Naive B cell (primary cell): ENCODE results near the gene FUT7. TPM values are rescaled to one million over a fixed set of nuclear protein-coding genes. Genes with fewer than 3 reads are reported as not detected.
A peak's percentile ranks its signal among the peaks of the same experiment; 100 is the strongest.

Experiments used
- ATAC-seq, 2 donors: fragments of 150-1000 bp; cut with Tn5 transposase; 2 replicates each; pipeline ENCODE4 v1.10.0; 2021; ENCODE audit warnings: low read depth in 2 of 2, mild to moderate bottlenecking in 2 of 2, moderate library complexity in 2 of 2
- DNase-seq: peaks from one replicate; pipeline ENCODE4 v3.0.0; 2022
- H3K27ac Mint-ChIP-seq, 6 donors: one replicate each; pipeline ENCODE4 v1.8.0; 2020 to 2022; ENCODE audit warnings: mild to moderate bottlenecking in 6 of 6, mixed read lengths in 6 of 6, moderate library complexity in 5 of 6, inconsistent platforms in 2 of 6
- H3K27me3 Mint-ChIP-seq, 3 donors: one replicate each; pipeline ENCODE4 v1.8.0; 2021 to 2022; ENCODE audit warnings: mixed read lengths in 3 of 3, mild to moderate bottlenecking in 1 of 3
- H3K36me3 Mint-ChIP-seq, 2 donors: one replicate each; pipeline ENCODE4 v1.8.0; 2020 to 2022; ENCODE audit warnings: mixed read lengths in 2 of 2, inconsistent platforms in 1 of 2, mild to moderate bottlenecking in 1 of 2
- H3K4me1 Mint-ChIP-seq, 3 donors: one replicate each; pipeline ENCODE4 v1.8.0; 2020 to 2022; ENCODE audit warnings: mixed read lengths in 3 of 3, inconsistent platforms in 1 of 3, mild to moderate bottlenecking in 1 of 3, moderate library complexity in 1 of 3
- H3K4me3 Mint-ChIP-seq, 8 donors: one replicate each; pipeline ENCODE4 v1.8.0; 2020 to 2022; ENCODE audit warnings: mild to moderate bottlenecking in 8 of 8, mixed read lengths in 8 of 8, moderate library complexity in 8 of 8, inconsistent platforms in 2 of 8
- H3K9me3 Mint-ChIP-seq, 7 donors: one replicate each; pipeline ENCODE4 v1.8.0; 2020 to 2022; ENCODE audit warnings: mixed read lengths in 7 of 7, mild to moderate bottlenecking in 5 of 7, inconsistent platforms in 2 of 7, moderate library complexity in 1 of 7
- polyA plus RNA-seq, 6 donors: library from polyadenylated mRNA; unstranded; fragments of 300-500 nt; fragmentation: Illumina TruSeq; gene quantifications; one replicate each; pipeline ENCODE4 v1.2.3, GENCODE V29; 2021; ENCODE audit warnings: low read depth in 6 of 6

The FUT7 gene
- polyA plus RNA-seq, 6 donors from 2014 or later, result 0.93 to 7.4 (median 2.9) TPM

GRCh38 chr9:137051145-137051724, 19.3 kb upstream of the FUT7 start:
- DNase-seq (no peak), ATAC-seq (no peak)
- Mint-ChIP-seq H3K36me3 (no peaks in the 10 kb centered on the region), H3K4me3 (peak overlapping the region in 1 of 8 donors; percentile 25), H3K27ac (peak overlapping the region in 1 of 6 donors; percentile 56), H3K27me3 (peaks cover 5 to 58% (median 16%) of the 10 kb centered on the region in 3 donors), H3K4me1 (peaks cover 3 to 11% (median 6%) of the 10 kb centered on the region in 3 donors), H3K9me3 (no peaks in the 10 kb centered on the region)

GRCh38 chr9:137050570-137050969, 18.7 kb upstream of the FUT7 start:
- no peak overlapping the region for H3K4me3 Mint-ChIP-seq
- DNase-seq (no peak), ATAC-seq (no peak)
- H3K36me3 Mint-ChIP-seq, result no peaks in the 10 kb centered on the region
- peaks cover 5 to 59% (median 16%) of the 10 kb centered on the region in 3 donors for H3K27me3 Mint-ChIP-seq
- no peak overlapping the region for H3K27ac Mint-ChIP-seq
- H3K9me3 Mint-ChIP-seq, result no peaks in the 10 kb centered on the region
- H3K4me1 Mint-ChIP-seq, result peaks cover 4 to 12% (median 7%) of the 10 kb centered on the region in 3 donors

GRCh38 chr9:137049544-137050449, 17.9 kb upstream of the FUT7 start:
- Mint-ChIP-seq H3K9me3 (no peaks in the 10 kb centered on the region), H3K4me3 (no peak overlapping the region), H3K36me3 (no peaks in the 10 kb centered on the region), H3K27ac (peak overlapping the region in 1 of 6 donors; percentile 79), H3K4me1 (peaks cover 8 to 17% (median 13%) of the 10 kb centered on the region in 3 donors), H3K27me3 (peaks cover 7 to 66% (median 20%) of the 10 kb centered on the region in 3 donors)
- DNase-seq (no peak), ATAC-seq (peak; percentile 31 to 34)

- no peak overlapping the region for H3K4me3 Mint-ChIP-seq
- peak overlapping the region in 1 of 6 donors; percentile 79 for H3K27ac Mint-ChIP-seq
- peaks cover 9 to 20% (median 17%) of the 10 kb centered on the region in 3 donors for H3K4me1 Mint-ChIP-seq
- ATAC-seq (no peak), DNase-seq (no peak)
- H3K27me3 Mint-ChIP-seq, result peaks cover 9 to 75% (median 24%) of the 10 kb centered on the region in 3 donors
- H3K9me3 Mint-ChIP-seq, result no peaks in the 10 kb centered on the region
- no peaks in the 10 kb centered on the region for H3K36me3 Mint-ChIP-seq
These were observed 17.0 kb upstream of the FUT7 start for GRCh38 chr9:137048655-137049543.

GRCh38 chr9:137046088-137046787, 14.3 kb upstream of the FUT7 start, which contains the start of gene NPDC1:
TSS of gene NPDC1 (minus strand) at chr9:137046177. CDS start at chr9:137045989, 188 bp downstream.
- Mint-ChIP-seq H3K27me3 (peaks cover 9 to 80% (median 24%) of the 10 kb centered on the region in 3 donors), H3K27ac (peak within 1 kb of the TSS in 2 of 6 donors; percentile 37 to 51), H3K4me1 (peaks cover 9 to 20% (median 17%) of the 10 kb centered on the region in 3 donors), H3K9me3 (no peaks in the 10 kb centered on the region), H3K4me3 (peak within 1 kb of the TSS in 6 of 8 donors; percentile 15 to 65 (median 52)), H3K36me3 (no peaks in the 10 kb centered on the region)
- ATAC-seq, result peak; percentile 87 to 93
- peak; percentile 80 for DNase-seq

- Mint-ChIP-seq H3K27me3 (peaks cover 9 to 74% (median 21%) of the 10 kb centered on the region in 3 donors), H3K9me3 (no peaks in the 10 kb centered on the region), H3K4me1 (peaks cover 9 to 20% (median 17%) of the 10 kb centered on the region in 3 donors), H3K27ac (no peak overlapping the region), H3K36me3 (no peaks in the 10 kb centered on the region), H3K4me3 (peak overlapping the region in 3 of 8 donors; percentile 9 to 48 (median 39))
- DNase-seq, result no peak
- no peak for ATAC-seq
These were observed 13.6 kb upstream of the FUT7 start for GRCh38 chr9:137045294-137046087.

- peaks cover 9 to 20% (median 17%) of the 10 kb centered on the region in 3 donors for H3K4me1 Mint-ChIP-seq
- DNase-seq, result no peak
- H3K9me3 Mint-ChIP-seq, result no peaks in the 10 kb centered on the region
- peak overlapping the region in 5 of 8 donors; percentile 35 to 51 (median 42) for H3K4me3 Mint-ChIP-seq
- H3K27ac Mint-ChIP-seq, result no peak overlapping the region
- H3K27me3 Mint-ChIP-seq, result peaks cover 9 to 66% (median 20%) of the 10 kb centered on the region in 3 donors
- no peaks in the 10 kb centered on the region for H3K36me3 Mint-ChIP-seq
- no peak for ATAC-seq
These were observed 12.8 kb upstream of the FUT7 start for GRCh38 chr9:137044502-137045177.

GRCh38 chr9:137044037-137044436, 12.1 kb upstream of the FUT7 start:
- H3K36me3 Mint-ChIP-seq, result no peaks in the 10 kb centered on the region
- ATAC-seq, result no peak

GRCh38 chr9:137042751-137043727, 11.2 kb upstream of the FUT7 start:
- ATAC-seq (no peak), DNase-seq (no peak)
- Mint-ChIP-seq H3K27ac (no peak overlapping the region), H3K36me3 (no peaks in the 10 kb centered on the region), H3K27me3 (peaks cover 9 to 66% (median 16%) of the 10 kb centered on the region in 3 donors), H3K9me3 (no peaks in the 10 kb centered on the region), H3K4me3 (no peak overlapping the region), H3K4me1 (peaks cover 9 to 18% (median 17%) of the 10 kb centered on the region in 3 donors)

More at GRCh38 chr9:137044037-137044436, 12.1 kb upstream of the FUT7 start:
- Mint-ChIP-seq H3K4me3 (no peak overlapping the region), H3K4me1 (peaks cover 9 to 18% (median 17%) of the 10 kb centered on the region in 3 donors), H3K27me3 (peaks cover 9 to 63% (median 16%) of the 10 kb centered on the region in 3 donors), H3K9me3 (no peaks in the 10 kb centered on the region), H3K27ac (no peak overlapping the region)
- DNase-seq, result no peak

GRCh38 chr9:137041124-137041523, 9.2 kb upstream of the FUT7 start:
- Mint-ChIP-seq H3K27me3 (peaks cover 4 to 47% (median 16%) of the 10 kb centered on the region in 3 donors), H3K4me3 (no peak overlapping the region), H3K9me3 (no peaks in the 10 kb centered on the region), H3K27ac (no peak overlapping the region), H3K36me3 (no peaks in the 10 kb centered on the region), H3K4me1 (peaks cover 5 to 10% (median 8%) of the 10 kb centered on the region in 3 donors)
- DNase-seq (no peak), ATAC-seq (no peak)
